HepG2 (cell line): Measurements from ENCODE around the gene USP2.

Experiments
- CHCHD3 ChIP-seq: sonication (generic); formaldehyde crosslinking; IDR thresholded peaks from 2 replicates; pipeline ENCODE4 v1.8.0; 2022; ENCODE audit warnings: mild to moderate bottlenecking, missing genetic modification reagents, moderate library complexity
- CHD4 ChIP-seq: fragments of 200-600 bp; sonication (generic); IDR thresholded peaks from 2 replicates; pipeline ENCODE4 v1.7.0; 2017; ENCODE audit warnings: mild to moderate bottlenecking, low read length, borderline replicate concordance
- KLF16 ChIP-seq, 2 experiments: sonication (generic) in 1 of 2; formaldehyde crosslinking in 1 of 2; IDR thresholded peaks; 2 replicates each; pipeline versions ENCODE4 v1.6.1 to v1.8.0; 2016 to 2023; ENCODE audit warnings: missing genetic modification reagents in 2 of 2, missing compliant biosample characterization in 1 of 2
- MAF1 ChIP-seq: sonication (generic); formaldehyde crosslinking; IDR thresholded peaks from 2 replicates; pipeline ENCODE4 v1.5.0; 2020; ENCODE audit warnings: missing genetic modification reagents, borderline replicate concordance
- SMC3 ChIP-seq: IDR thresholded peaks from 2 replicates; pipeline ENCODE4 v1.6.1; 2011; ENCODE audit warnings: low read length, improper control_type of control experiment
- SP1 ChIP-seq, 2 experiments: fragments of 450-650 bp in 1 of 2; sonication (generic) in 1 of 2; formaldehyde crosslinking in 1 of 2; IDR thresholded peaks; 2 replicates each; pipeline versions ENCODE4 v1.4.0 to v1.6.1; 2016 to 2020; ENCODE audit warnings: missing genetic modification reagents in 1 of 2
- THYN1 ChIP-seq: sonication (generic); formaldehyde crosslinking; IDR thresholded peaks from 2 replicates; pipeline ENCODE4 v1.8.1; 2023; ENCODE audit warnings: low read depth, mild to moderate bottlenecking, moderate library complexity, missing genetic modification reagents, borderline replicate concordance

GRCh38 chr11:119336744-119337469, 44.6 kb downstream of the USP2 start:
- TF ChIP-seq SP1 (IDR thresholded peaks at IDR 0.05) (no peak), SP1 (CRISPR knock-in tag; IDR thresholded peaks at IDR 0.05) (no peak), CHCHD3 (CRISPR knock-in tag) (no peak), MAF1 (CRISPR knock-in tag) (no peak), SMC3 (no peak), KLF16 (CRISPR knock-in tag; IDR thresholded peaks at IDR 0.05) (no peak), THYN1 (no peak), CHD4 (no peak)
